HepG2 (cell line): ENCODE measurements around the gene CDC23.
"Not testable (repeated sequence)": the region's sequence is repeated elsewhere in the genome, so short reads cannot be mapped to it uniquely, and the experiment has no call there.

Experiments
- ATF7 ChIP-seq, 2 experiments: fragments of 450-650 bp in 1 of 2; sonication (generic) in 1 of 2; formaldehyde crosslinking in 1 of 2; IDR thresholded peaks; 2 replicates each; pipeline versions ENCODE4 v1.4.0 to v1.6.1; 2016 to 2020; ENCODE audit warnings: antibody characterized with exemption in 1 of 2, mild to moderate bottlenecking in 1 of 2, missing genetic modification reagents in 1 of 2
- EHMT2 ChIP-seq: fragments of 200-600 bp; sonication (generic); IDR thresholded peaks from 2 replicates; pipeline ENCODE4 v1.7.0; 2017; ENCODE audit warnings: antibody characterized with exemption, low read depth, low read length, borderline replicate concordance
- MAFK ChIP-seq, 2 experiments: IDR thresholded peaks in 1 of 2; conservative IDR thresholded peaks in 1 of 2; 2 replicates each; pipeline ENCODE4 v1.6.1; 2011; ENCODE audit warnings: improper control_type of control experiment in 2 of 2, low read length in 2 of 2
- POLR2AphosphoS2 ChIP-seq: IDR thresholded peaks from 2 replicates; pipeline ENCODE4 v1.6.1; 2011; ENCODE audit warnings: low read depth, low read length, improper control_type of control experiment
- SUZ12 ChIP-seq: fragments of 150-350 bp; IDR thresholded peaks from 2 replicates; pipeline ENCODE4 v1.6.1; 2014; ENCODE audit warnings: low read depth, low read length
- ZBTB7A ChIP-seq: sonication (generic); formaldehyde crosslinking; IDR thresholded peaks from 2 replicates; pipeline ENCODE4 v1.8.0; 2022; ENCODE audit warnings: mild to moderate bottlenecking, missing genetic modification reagents
- TF ChIP-seq, protein P1 (sequence below), 2 experiments: sonication (generic) in 1 of 2; formaldehyde crosslinking in 1 of 2; IDR thresholded peaks; 2 replicates each; pipeline versions ENCODE4 v1.5.1 to v1.6.1; 2011 to 2020; ENCODE audit warnings: borderline replicate concordance in 1 of 2, low read depth in 1 of 2, low read length in 1 of 2, mild to moderate bottlenecking in 1 of 2, missing genetic modification reagents in 1 of 2, moderate library complexity in 1 of 2

DNA sequence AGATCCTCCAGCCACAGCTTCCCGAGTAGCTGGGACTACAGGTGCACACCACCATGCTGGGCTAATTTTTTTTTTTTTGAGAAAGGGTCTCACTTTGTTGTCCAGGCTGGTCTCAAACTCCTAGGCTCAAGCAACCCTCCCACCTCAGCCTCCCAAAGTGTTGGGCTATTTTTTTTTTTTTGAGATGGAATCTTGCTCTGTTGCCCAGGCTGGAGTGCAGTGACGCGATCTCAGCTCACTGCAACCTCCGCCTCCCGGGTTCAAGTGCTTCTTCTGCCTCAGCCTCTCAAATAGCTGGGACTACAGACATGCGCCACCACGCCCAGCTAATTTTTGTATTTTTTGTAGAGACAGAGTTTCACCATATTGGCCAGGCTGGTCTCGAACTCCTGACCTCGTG, 57.1 kb downstream of the CDC23 start:
- TF ChIP-seq ATF7 (IDR thresholded peaks at IDR 0.05); ATF7 (CRISPR knock-in tag; IDR thresholded peaks at IDR 0.05); EHMT2; POLR2AphosphoS2; MAFK (conservative IDR thresholded peaks at IDR 0.05 in 1 of 2, IDR thresholded peaks at IDR 0.05 in 1 of 2; ENCODE audit: low read length in 2 of 2); SUZ12; ZBTB7A (CRISPR knock-in tag): not testable (repeated sequence)
- TF ChIP-seq, protein P1, sequence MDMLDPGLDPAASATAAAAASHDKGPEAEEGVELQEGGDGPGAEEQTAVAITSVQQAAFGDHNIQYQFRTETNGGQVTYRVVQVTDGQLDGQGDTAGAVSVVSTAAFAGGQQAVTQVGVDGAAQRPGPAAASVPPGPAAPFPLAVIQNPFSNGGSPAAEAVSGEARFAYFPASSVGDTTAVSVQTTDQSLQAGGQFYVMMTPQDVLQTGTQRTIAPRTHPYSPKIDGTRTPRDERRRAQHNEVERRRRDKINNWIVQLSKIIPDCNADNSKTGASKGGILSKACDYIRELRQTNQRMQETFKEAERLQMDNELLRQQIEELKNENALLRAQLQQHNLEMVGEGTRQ (IDR thresholded peaks at IDR 0.05; ENCODE audit: low read depth, low read length), result not testable (repeated sequence)
- TF ChIP-seq, protein P1 (CRISPR knock-in tag; IDR thresholded peaks at IDR 0.05; ENCODE audit: borderline replicate concordance), result not testable (repeated sequence)
